Esophagus muscularis mucosa (tissue), 4 donors: ENCODE measurements around the gene SMS. TPM values are rescaled to one million over a fixed set of nuclear protein-coding genes. Genes with fewer than 3 reads are reported as not detected.
A peak's percentile ranks its signal among the peaks of the same experiment; 100 is the strongest.

Source experiments
- DNase-seq: peaks from one replicate; pipeline ENCODE4 v3.0.0-alpha.2; 2017; ENCODE audit errors: extremely low spot score
- H3K27ac ChIP-seq, 4 donors: fragments of 200-600 bp; sonication (generic); replicated peaks in 1 of 4; 1 replicate in 3 of 4; 2 replicates in 1 of 4; pipeline ENCODE4 v1.5.1; 2016 to 2019; ENCODE audit warnings: mild to moderate bottlenecking in 1 of 4
- H3K27me3 ChIP-seq, 4 donors: fragments of 200-600 bp; sonication (generic); one replicate each; pipeline versions ENCODE4 v1.5.1 to v1.6.0; 2016 to 2019
- H3K36me3 ChIP-seq, 4 donors: fragments of 200-600 bp; sonication (generic); one replicate each; pipeline ENCODE4 v1.5.1; 2016 to 2019
- H3K4me1 ChIP-seq, 4 donors: fragments of 200-600 bp; sonication (generic); one replicate each; pipeline ENCODE4 v1.5.1; 2016 to 2019
- H3K4me3 ChIP-seq, 4 donors: fragments of 200-600 bp; sonication (generic); 1 replicate in 2 of 4; 2 replicates in 2 of 4; pipeline ENCODE4 v1.5.1; 2016 to 2019; ENCODE audit warnings: mild to moderate bottlenecking in 4 of 4, moderate library complexity in 1 of 4
- H3K9me3 ChIP-seq, 4 donors: fragments of 200-600 bp; sonication (generic); 1 replicate in 3 of 4; 2 replicates in 1 of 4; pipeline ENCODE4 v1.5.1; 2016 to 2019
- EP300 ChIP-seq: sonication (generic); formaldehyde crosslinking; IDR thresholded peaks from one replicate; pipeline ENCODE4 v1.6.1; 2017; ENCODE audit warnings: antibody characterized with exemption
- POLR2A ChIP-seq: fragments of 450-650 bp; IDR thresholded peaks from one replicate; pipeline ENCODE4 v1.6.1; 2017; ENCODE audit warnings: antibody characterized with exemption, moderate library complexity, mild to moderate bottlenecking, low read depth
- POLR2AphosphoS5 ChIP-seq, 2 donors: sonication (generic); formaldehyde crosslinking; IDR thresholded peaks; one replicate each; pipeline ENCODE4 v1.6.1; 2017; ENCODE audit warnings: antibody characterized with exemption in 2 of 2
- WGBS: methylation state at CpG from one replicate; pipeline ENCODE4 v1.1.5; 2018; 5-methylcytosine and 5-hydroxymethylcytosine counted together
- intact Hi-C: fragments of 100-400 bp; cut with DNase I; formaldehyde crosslinking; loops from one replicate; pipeline ENCODE4 v1.15.1; 2023
- total RNA-seq, 4 donors: library from RNA; depleted of rRNA; stranded (reverse); fragments of >200 nt; gene quantifications; one replicate each; pipeline versions ENCODE4 v1.1.0 to v1.2.1, GENCODE V29; 2016
- TF ChIP-seq, protein P1 (sequence below), 3 experiments: fragments of 200-600 bp in 2 of 3; fragments of 450-650 bp in 1 of 3; sonication (generic) in 2 of 3; IDR thresholded peaks; one replicate each; pipeline ENCODE4 v1.5.1; 2017 to 2019; ENCODE audit warnings: antibody characterized with exemption in 3 of 3, mild to moderate bottlenecking in 2 of 3, moderate library complexity in 1 of 3

SMS gene
- total RNA-seq, 4 donors from 2014 or later = 56.3 to 79.7 (median 65.6) TPM

DNA sequence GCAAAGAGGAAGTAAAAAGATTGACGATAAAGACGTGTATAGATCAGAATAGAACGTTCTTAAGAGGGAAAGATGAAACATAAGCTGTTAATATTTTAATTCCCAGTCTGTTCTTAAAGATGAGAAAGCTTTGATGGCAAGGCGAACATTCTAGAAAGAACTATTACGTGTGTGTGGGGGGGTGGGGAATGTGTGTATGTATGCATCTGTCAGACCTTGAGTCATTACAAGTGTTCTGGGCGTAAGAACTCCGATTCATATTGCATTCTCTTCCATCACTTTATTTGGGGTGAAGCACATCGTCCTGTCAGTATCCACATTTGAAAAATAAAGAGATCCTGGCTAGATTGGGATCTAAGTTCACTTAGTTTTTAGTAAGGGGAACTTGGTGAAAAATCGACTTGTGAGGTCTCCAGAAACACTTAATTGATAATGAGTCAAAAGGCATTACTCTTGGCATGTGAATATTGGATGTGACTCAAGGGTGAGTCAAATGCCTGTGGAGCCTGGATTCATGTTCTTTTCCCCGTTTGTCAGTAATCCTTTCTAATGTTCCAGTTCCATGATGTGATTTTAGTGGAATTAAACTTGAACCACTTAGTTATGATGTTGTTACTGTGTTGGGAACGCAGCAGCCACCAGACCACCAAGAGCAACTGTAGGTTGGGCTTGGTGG, 3.1 kb downstream of the SMS start:
- peaks cover 15 to 57% (median 39%) of the 10 kb centered on the region in 4 donors for H3K4me1 ChIP-seq
- intact Hi-C loops = no loop called here
- 53% methylated on average over 11 of the region's 11 CpGs for WGBS

DNA sequence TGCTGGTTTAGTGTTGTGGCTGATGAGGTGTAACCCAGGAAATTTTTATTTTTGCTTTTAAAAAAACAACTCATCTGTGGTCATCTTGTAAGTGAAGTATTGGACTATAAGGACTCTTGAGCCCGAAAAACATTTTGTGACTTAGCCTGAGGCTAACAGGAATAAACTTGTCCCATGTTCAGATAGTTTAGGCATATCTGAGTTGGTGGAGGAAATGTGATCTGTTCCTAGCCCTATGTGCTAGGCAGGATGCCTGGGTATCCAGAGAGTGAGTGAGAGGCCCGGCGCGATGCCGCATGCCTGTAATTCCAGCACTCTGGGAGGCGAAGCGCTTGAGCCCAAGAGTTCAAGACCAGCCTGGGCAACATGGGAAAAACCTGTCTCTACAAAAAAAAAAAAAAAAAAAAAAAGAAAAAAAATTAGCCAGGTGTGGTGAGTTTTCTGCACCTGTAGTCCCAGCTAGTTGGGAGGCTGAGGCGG, 3.7 kb downstream of the SMS start:
- 86% methylated on average over 8 of the region's 8 CpGs for WGBS
- H3K27me3 ChIP-seq = no peaks in the 10 kb centered on the region
- TF ChIP-seq POLR2A (no peak), POLR2AphosphoS5 (IDR thresholded peaks at IDR 0.05) (no peak), EP300 (no peak)
- TF ChIP-seq, protein P1, sequence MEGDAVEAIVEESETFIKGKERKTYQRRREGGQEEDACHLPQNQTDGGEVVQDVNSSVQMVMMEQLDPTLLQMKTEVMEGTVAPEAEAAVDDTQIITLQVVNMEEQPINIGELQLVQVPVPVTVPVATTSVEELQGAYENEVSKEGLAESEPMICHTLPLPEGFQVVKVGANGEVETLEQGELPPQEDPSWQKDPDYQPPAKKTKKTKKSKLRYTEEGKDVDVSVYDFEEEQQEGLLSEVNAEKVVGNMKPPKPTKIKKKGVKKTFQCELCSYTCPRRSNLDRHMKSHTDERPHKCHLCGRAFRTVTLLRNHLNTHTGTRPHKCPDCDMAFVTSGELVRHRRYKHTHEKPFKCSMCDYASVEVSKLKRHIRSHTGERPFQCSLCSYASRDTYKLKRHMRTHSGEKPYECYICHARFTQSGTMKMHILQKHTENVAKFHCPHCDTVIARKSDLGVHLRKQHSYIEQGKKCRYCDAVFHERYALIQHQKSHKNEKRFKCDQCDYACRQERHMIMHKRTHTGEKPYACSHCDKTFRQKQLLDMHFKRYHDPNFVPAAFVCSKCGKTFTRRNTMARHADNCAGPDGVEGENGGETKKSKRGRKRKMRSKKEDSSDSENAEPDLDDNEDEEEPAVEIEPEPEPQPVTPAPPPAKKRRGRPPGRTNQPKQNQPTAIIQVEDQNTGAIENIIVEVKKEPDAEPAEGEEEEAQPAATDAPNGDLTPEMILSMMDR (IDR thresholded peaks at IDR 0.05) = no peak
- intact Hi-C loops = no loop called here
- DNase-seq = no peak
- peaks cover 15 to 63% (median 42%) of the 10 kb centered on the region in 4 donors for H3K4me1 ChIP-seq
- no peak overlapping the region for H3K4me3 ChIP-seq
- H3K36me3 ChIP-seq = no peaks in the 10 kb centered on the region
- no peaks in the 10 kb centered on the region for H3K9me3 ChIP-seq
- H3K27ac ChIP-seq = peak overlapping the region in 2 of 4 donors; percentile 23 to 50

More for the DNA sequence above, 3.1 kb downstream of the SMS start:
- Histone ChIP-seq H3K27me3 (no peaks in the 10 kb centered on the region), H3K36me3 (no peaks in the 10 kb centered on the region), H3K27ac (peak overlapping the region in 3 of 4 donors; percentile 35 to 50 (median 41)), H3K9me3 (no peaks in the 10 kb centered on the region), H3K4me3 (no peak overlapping the region)
- TF ChIP-seq EP300 (no peak), POLR2AphosphoS5 (IDR thresholded peaks at IDR 0.05) (no peak), POLR2A (no peak)
- TF ChIP-seq, protein P1 (IDR thresholded peaks at IDR 0.05) = no peak
- no peak for DNase-seq

DNA sequence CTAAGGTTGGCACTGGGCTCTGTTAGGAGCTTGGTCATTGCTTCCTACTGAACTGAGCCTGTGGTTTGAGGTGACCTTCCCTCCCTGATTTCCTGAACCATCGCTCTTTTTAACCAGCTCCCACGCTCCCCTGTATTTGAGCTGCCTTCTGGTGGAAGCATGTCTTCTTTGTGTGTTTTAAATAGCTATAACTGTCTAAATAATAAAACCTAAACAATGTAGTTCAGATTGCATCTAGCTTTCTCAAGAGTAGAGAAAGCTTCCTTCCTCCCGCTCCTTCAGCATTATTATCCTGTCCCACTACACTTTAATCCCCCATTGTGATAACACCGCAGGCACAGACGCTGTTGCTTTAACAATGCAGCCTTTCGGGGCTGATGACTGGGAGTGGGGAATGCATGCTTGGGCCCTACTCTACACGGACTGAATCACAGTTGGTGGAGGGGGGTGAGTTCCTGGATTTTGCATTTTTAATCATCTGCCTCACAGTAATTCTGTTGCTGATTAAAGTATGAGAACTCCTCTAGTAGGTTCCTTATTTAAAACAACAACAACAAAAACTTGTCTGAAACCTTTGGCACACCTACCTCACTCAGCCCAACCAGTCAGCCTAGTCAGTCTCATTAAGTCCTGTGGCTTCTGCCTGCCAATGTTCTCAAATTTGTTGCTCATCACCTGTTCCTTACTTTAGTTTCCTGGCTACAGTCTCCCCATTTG, 6.6 kb downstream of the SMS start:
- H3K27me3 ChIP-seq = no peaks in the 10 kb centered on the region
- peak overlapping the region in 3 of 4 donors; percentile 13 to 50 (median 38) for H3K27ac ChIP-seq
- intact Hi-C loops = no loop called here
- no peak overlapping the region for H3K4me3 ChIP-seq
- no peak for DNase-seq
- TF ChIP-seq, protein P1 (IDR thresholded peaks at IDR 0.05) = no peak
- TF ChIP-seq POLR2A (no peak), EP300 (no peak), POLR2AphosphoS5 (IDR thresholded peaks at IDR 0.05) (no peak)
- H3K36me3 ChIP-seq = no peaks in the 10 kb centered on the region
- H3K4me1 ChIP-seq = peaks cover 15 to 64% (median 38%) of the 10 kb centered on the region in 4 donors
- no peaks in the 10 kb centered on the region for H3K9me3 ChIP-seq
- WGBS = 37% methylated on average over 7 of the region's 7 CpGs

DNA sequence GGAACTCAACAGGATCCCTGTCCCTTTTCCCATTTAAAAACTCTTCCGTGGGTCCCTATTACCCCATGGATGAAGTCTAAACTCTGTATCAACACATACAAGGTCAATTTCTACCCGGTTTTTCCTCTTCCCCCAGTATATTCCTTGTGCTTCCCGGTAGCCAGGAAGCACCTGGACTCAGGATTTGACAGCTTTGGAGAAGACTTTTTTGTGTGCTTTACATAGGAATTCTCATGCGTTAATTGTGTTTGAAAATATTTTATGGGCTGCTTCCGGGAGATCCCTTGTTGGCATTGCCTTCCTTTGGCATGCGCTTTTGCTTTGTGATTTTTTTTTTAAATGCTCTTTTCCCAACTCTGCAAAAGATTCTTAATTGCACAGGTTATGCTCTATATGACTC, 7.2 kb downstream of the SMS start:
- Histone ChIP-seq H3K4me3 (no peak overlapping the region), H3K36me3 (no peaks in the 10 kb centered on the region), H3K4me1 (peaks cover 15 to 58% (median 35%) of the 10 kb centered on the region in 4 donors), H3K27ac (peak overlapping the region in 2 of 4 donors; percentile 38 to 50), H3K9me3 (no peaks in the 10 kb centered on the region), H3K27me3 (no peaks in the 10 kb centered on the region)
- no peak for DNase-seq
- TF ChIP-seq POLR2AphosphoS5 (IDR thresholded peaks at IDR 0.05) = no peak
- no peak for TF ChIP-seq POLR2A
- intact Hi-C loops = no loop called here
- 63% methylated on average over 6 of the region's 6 CpGs for WGBS

DNA sequence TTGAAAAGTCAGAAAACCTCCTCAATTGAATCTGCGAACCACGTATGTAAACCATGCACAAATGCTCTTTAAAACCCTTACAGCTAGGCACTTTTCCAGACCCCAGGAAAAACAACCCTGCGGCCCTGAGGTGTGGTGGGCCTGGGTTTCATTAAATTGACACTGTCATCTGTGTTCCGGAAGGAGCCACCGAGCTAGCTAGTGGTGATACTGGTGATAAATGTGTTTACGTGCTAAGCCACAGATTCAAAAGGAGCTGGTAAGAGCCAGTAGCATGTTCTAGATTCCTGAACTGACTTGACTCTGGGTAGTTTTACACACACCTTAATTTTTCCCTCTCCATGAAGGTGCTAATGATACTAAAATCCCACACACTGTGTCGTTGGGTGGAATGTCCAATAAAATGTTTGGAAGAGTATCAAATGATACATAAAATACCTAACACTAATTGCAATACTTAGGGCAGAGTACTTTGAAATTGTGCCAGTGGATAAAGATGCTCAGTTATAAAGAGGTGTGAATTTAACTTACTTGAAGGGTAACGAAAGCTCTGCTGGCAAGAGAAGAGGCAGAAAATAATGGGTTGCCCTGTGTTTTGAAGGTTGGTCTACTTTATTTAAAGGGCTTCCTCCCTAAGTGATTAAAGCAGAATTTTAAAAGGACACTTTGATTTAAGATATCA, 8.5 kb downstream of the SMS start:
- DNase-seq = no peak
- peak overlapping the region in 2 of 4 donors; percentile 8 to 50 for H3K27ac ChIP-seq
- TF ChIP-seq EP300 (no peak), POLR2AphosphoS5 (IDR thresholded peaks at IDR 0.05) (no peak), POLR2A (no peak)
- TF ChIP-seq, protein P1 (IDR thresholded peaks at IDR 0.05) = no peak
- H3K36me3 ChIP-seq = no peaks in the 10 kb centered on the region
- no peak overlapping the region for H3K4me3 ChIP-seq
- intact Hi-C loops = no loop called here
- H3K27me3 ChIP-seq = no peaks in the 10 kb centered on the region
- H3K9me3 ChIP-seq = no peaks in the 10 kb centered on the region
- WGBS = 83% methylated on average over 7 of the region's 8 CpGs
- H3K4me1 ChIP-seq = peaks cover 15 to 45% (median 29%) of the 10 kb centered on the region in 4 donors
